GM18907 (cell line): ENCODE measurements around the gene RHBG.
"Not testable (repeated sequence)": the region's sequence is repeated elsewhere in the genome, so short reads cannot be mapped to it uniquely, and the experiment has no call there.

Source experiments
- ATAC-seq: cut with Tn5 transposase; IDR thresholded peaks from one replicate; pipeline ENCODE4 v1.9.1; 2021; ENCODE audit warnings: mild to moderate bottlenecking, moderate library complexity; ENCODE audit not compliant: unreplicated experiment

The RHBG gene

GRCh38 chr1:156359973-156360372, 9.0 kb upstream of the RHBG start:
- no peak for ATAC-seq

DNA sequence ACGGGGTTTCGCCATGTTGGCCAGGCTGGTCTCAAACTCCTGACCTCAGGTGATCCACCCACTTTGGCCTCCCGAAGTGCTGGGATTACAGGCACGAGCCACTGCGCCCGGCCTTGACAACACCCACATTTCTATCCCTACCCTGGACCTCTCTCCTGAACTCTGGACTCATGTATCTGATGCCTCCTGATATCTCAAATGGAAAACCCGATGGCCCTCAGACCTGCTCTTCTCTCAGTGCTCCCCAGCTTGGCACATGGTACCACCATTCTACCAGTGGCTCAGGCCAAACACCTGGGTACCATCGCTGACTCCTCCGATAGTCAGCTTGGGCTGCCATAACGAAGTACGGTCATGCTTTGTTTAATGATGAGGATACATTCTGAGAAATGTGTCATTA, 8.5 kb upstream of the RHBG start:
- no peak for ATAC-seq

DNA sequence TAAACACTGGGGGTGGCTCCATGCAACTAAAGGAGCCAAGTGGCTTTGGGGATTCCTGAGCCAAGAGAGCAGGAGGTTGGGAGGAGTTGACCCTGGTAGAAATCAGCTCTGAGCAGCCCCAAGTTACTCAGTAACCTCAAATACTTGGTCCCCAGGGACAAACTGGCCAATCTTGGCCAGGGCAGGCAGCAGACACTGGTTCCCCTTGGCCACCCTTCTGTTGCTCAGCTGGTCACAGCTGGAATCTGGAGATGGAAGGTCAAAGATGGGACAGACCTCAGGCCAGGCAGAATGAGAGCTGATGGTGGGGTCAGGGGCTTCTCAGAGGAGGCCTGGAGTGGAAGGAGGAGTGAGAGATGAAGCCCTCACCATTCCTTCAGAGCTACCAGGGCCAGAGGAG, 3.3 kb upstream of the RHBG start:
- no peak for ATAC-seq

GRCh38 chr1:156366378-156367166, 2.4 kb upstream of the RHBG start:
- ATAC-seq, result no peak

- ATAC-seq, result no peak
These were observed 1.4 kb upstream of the RHBG start for GRCh38 chr1:156367383-156368156.

DNA sequence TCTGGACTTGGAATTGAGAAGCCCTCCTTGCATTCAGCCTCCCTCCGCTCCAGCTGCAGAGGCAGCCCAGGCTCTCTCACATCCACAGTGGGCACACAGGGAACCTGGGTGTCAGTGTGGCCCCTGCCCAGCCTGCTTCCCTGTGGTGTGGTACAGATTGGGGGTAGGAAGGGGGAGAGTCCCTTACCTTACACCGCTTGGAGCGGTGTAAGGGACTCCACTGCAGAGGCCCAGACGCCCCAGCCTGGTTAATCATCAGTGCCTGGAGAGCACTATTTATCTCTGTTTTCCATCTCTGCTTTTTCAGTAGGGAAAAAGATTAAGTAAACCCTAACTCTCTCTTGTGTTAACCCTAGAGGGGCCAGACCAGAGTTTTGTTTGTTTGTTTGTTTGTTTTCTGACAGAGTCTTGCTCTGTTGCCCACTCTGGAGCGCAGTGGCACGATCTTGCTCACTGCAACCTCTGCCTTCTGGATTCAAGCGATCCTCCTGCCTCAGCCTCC, 803 bp upstream of the RHBG start:
- no peak for ATAC-seq

DNA sequence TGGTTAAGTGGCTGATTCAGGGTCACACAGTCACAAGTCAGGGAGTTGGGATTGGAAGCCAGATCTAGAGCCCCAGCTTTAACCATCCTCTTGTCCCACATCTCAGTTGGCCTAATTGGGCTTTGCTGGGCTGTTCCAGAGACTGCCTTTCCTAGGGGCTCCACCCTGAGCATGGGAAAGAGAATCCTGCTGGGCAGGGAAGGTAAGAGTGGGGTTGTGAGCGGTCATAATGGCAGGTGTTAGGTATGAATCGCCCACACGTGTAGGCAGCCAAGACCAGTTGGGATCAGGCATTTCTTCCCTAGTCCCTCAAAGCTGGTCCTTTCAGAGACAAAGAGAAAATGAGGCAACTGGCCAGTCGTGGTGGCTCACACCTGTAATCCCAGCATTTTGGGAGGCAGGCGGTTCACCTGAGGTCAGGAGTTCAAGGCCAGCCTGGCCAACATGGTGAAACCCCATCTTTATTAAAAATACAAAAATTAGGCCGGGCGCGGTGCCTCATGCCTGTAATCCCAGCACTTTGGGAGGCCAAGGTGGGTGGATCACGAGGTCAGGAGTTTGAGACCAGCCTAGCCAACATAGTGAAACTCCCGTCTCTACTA, 775 bp downstream of the RHBG start:
- ATAC-seq, result not testable (repeated sequence)

GRCh38 chr1:156371553-156372264, 2.7 kb downstream of the RHBG start:
- no peak for ATAC-seq

DNA sequence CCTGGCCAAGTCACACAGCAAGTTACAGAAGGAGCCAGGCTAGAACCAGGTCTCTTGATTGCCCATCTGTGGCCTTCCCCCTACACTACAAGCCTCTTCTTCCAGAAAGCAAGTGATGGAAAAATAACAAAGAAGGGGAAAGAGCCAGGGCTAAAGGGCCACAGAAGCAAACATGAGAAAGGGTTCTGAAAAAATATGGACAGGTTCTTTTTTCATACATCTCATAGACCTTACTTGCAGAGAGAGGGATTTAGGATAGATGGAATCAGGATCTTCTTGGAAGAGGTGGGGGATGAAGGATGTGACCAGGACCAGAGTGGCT, 3.2 kb downstream of the RHBG start:
- ATAC-seq, result no peak

DNA sequence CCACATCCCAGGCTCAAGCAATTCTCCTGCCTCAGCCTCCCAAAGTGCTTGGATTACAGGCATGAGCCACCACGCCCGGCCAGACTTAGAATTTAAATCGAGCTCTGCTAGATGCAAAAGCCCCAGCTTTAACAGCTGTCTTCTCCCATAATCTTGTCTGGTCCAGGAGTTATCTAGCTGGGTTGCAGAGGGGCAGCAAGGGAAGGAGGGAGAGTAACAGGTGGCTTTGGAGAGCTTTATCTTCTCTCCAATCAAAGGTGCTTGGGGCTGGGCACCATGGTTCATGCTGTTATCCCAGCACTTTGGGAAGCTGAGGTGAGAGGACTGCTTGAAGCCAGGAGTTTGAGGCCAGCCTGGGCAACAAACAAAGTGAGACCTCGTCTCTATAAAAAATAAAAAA, 3.9 kb downstream of the RHBG start:
- ATAC-seq, result no peak

DNA sequence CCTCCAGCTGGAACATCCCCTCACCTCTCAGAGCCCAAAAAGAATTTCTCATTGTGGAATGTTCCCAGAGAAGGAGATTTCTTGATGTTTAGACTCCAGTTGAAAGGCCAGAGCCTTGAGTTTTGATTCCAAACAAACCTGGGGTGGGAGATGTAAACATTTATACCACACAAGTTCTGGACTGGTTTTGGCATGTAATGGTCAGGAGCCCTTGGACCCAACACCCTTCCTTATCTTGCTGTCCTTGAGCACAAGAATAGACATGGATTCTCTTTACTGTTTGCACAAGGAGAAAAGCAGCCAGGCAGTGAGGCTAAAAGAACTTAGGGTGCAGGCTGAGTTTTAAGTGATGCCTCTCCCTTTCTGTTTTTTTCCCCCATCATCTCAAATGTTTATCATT, 4.5 kb downstream of the RHBG start:
- ATAC-seq, result no peak

GRCh38 chr1:156376146-156376545, 7.1 kb downstream of the RHBG start:
- no peak for ATAC-seq

GRCh38 chr1:156376958-156377919, 8.2 kb downstream of the RHBG start:
- ATAC-seq, result no peak

- ATAC-seq, result no peak
These were observed 9.5 kb downstream of the RHBG start for GRCh38 chr1:156378557-156378956.

GRCh38 chr1:156379420-156380165, 10.6 kb downstream of the RHBG start:
- ATAC-seq, result no peak

- no peak for ATAC-seq
These were observed 13.6 kb downstream of the RHBG start for GRCh38 chr1:156382561-156382960.

GRCh38 chr1:156383023-156383422, 14.0 kb downstream of the RHBG start:
- no peak for ATAC-seq

GRCh38 chr1:156384007-156384406, 15.0 kb downstream of the RHBG start:
- no peak for ATAC-seq

DNA sequence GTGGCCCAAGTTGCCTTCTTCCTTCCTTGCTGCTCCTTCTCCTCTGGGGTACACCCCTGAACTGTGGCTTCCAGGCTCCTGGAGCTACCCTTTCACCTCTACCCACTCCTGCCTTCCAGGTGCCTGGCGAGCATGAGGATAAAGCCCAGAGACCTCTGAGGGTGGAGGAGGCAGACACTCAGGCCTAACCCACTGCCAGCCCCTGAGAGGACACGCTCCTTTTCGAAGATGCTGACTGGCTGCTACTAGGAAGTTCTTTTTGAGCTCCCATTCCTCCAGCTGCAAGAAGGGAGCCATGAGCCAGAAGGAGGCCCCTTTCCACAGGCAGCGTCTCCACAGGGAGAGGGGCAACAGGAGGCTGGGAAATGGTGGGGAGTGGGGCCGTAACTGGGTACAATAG, 15.6 kb downstream of the RHBG start:
- ATAC-seq, result no peak
